Kidney epithelial cell (primary cell): Measurements from ENCODE around the gene SLC26A11. TPM values are rescaled to one million over a fixed set of nuclear protein-coding genes. Genes with fewer than 3 reads are reported as not detected.

Experiments used
- DNase-seq: peaks from one replicate; pipeline ENCODE4 v3.0.0-alpha.2; 2010; ENCODE audit warnings: low read depth
- H3K27me3 ChIP-seq: 2 replicates; pipeline ENCODE4 v1.6.0; 2011; ENCODE audit warnings: low read length; ENCODE audit not compliant: control insufficient read depth, insufficient read depth
- H3K36me3 ChIP-seq: 2 replicates; pipeline ENCODE4 v1.5.1; 2011; ENCODE audit warnings: low read length; ENCODE audit not compliant: control insufficient read depth, insufficient read depth
- H3K4me3 ChIP-seq: 2 replicates; pipeline ENCODE4 v1.5.1; 2011; ENCODE audit warnings: low read depth, mild to moderate bottlenecking, control low read depth, low read length
- total RNA-seq: library from RNA; depleted of rRNA; stranded (reverse); fragments of >200 nt; gene quantifications from 2 replicates; pipeline ENCODE4 v1.2.3, GENCODE V29; 2015
- TF ChIP-seq, protein P1 (sequence below): IDR thresholded peaks from 2 replicates; pipeline ENCODE4 v1.5.1; 2011; ENCODE audit warnings: mild to moderate bottlenecking, moderate library complexity, low read length, control low read depth, inconsistent platforms; ENCODE audit not compliant: insufficient read depth, poor library complexity, severe bottlenecking

The SLC26A11 gene
- total RNA-seq, 1 donor from 2014 or later = 19.1 TPM

DNA sequence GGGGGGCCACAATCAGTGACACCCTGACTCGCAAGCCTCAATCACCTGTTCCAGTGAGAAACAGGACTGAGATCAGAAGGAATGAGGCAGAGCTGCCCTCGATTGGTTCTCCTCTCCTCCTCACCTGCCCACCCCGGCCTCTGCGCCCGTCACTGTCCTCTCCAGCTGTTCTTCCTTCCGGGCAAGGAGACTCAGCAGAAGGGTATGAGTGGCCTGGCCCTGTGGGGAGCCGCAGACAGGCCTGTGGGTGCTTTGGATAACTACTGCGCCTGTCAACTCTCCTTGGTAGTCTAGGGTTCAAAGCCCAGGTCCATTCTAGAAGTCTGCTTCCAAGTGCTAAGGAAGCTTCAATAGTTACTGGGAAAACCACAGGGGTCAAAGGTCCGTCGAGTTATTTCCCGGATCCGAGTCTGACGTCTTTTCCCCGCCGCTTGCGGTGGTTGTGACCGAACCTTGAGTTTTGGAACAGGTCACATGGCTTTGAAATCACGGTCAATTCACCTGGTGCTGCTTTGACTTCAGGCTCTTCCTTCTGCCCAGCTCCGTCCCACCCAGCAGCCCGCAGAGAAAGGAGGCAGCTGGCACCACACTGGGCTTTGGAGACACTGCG, 42.1 kb upstream of the SLC26A11 start:
- Histone ChIP-seq H3K27me3 (peaks cover 10% of the 10 kb centered on the region), H3K4me3 (no peak overlapping the region), H3K36me3 (no peaks in the 10 kb centered on the region)
- TF ChIP-seq, protein P1, sequence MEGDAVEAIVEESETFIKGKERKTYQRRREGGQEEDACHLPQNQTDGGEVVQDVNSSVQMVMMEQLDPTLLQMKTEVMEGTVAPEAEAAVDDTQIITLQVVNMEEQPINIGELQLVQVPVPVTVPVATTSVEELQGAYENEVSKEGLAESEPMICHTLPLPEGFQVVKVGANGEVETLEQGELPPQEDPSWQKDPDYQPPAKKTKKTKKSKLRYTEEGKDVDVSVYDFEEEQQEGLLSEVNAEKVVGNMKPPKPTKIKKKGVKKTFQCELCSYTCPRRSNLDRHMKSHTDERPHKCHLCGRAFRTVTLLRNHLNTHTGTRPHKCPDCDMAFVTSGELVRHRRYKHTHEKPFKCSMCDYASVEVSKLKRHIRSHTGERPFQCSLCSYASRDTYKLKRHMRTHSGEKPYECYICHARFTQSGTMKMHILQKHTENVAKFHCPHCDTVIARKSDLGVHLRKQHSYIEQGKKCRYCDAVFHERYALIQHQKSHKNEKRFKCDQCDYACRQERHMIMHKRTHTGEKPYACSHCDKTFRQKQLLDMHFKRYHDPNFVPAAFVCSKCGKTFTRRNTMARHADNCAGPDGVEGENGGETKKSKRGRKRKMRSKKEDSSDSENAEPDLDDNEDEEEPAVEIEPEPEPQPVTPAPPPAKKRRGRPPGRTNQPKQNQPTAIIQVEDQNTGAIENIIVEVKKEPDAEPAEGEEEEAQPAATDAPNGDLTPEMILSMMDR = no peak
- no peak for DNase-seq

DNA sequence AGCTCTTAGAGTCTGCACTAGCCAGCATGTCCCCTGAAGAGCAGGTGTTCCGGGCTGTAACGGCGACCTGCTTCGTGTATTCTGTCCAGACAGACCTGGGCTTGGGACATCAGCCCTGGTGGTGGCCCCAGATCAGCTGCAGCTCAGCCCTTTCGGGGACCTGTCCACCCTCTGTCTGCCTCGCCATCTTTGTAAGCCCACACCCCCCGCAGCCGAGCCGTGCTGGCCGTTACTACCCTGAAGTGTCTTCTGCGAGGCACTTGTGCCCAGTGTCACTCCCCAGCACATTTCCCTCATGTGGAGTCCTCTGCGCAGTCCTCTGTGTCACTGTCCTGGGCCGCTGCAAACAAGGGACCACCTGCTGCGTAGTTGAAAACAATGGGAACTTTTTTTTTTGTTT, 40.0 kb upstream of the SLC26A11 start:
- DNase-seq = no peak
- Histone ChIP-seq H3K27me3 (peaks cover 18% of the 10 kb centered on the region), H3K4me3 (no peak overlapping the region), H3K36me3 (no peaks in the 10 kb centered on the region)
- TF ChIP-seq, protein P1 = no peak

DNA sequence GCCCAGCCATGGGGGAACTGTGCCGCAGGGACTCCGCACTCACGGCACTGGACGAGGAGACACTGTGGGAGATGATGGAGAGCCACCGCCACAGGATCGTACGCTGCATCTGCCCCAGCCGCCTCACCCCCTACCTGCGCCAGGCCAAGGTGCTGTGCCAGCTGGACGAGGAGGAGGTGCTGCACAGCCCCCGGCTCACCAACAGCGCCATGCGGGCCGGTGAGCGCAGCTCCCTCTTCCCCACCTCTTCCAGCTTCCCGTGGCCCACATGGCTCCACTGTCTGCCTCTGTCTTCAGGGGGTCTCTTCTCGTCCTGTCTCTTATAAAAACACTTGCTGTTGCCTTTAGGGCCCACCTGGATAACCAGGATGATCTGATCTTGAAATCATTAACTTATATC, 38.8 kb upstream of the SLC26A11 start:
- H3K27me3 ChIP-seq = peaks cover 16% of the 10 kb centered on the region
- TF ChIP-seq, protein P1 = no peak
- DNase-seq = no peak
- no peak overlapping the region for H3K4me3 ChIP-seq
- H3K36me3 ChIP-seq = no peaks in the 10 kb centered on the region

DNA sequence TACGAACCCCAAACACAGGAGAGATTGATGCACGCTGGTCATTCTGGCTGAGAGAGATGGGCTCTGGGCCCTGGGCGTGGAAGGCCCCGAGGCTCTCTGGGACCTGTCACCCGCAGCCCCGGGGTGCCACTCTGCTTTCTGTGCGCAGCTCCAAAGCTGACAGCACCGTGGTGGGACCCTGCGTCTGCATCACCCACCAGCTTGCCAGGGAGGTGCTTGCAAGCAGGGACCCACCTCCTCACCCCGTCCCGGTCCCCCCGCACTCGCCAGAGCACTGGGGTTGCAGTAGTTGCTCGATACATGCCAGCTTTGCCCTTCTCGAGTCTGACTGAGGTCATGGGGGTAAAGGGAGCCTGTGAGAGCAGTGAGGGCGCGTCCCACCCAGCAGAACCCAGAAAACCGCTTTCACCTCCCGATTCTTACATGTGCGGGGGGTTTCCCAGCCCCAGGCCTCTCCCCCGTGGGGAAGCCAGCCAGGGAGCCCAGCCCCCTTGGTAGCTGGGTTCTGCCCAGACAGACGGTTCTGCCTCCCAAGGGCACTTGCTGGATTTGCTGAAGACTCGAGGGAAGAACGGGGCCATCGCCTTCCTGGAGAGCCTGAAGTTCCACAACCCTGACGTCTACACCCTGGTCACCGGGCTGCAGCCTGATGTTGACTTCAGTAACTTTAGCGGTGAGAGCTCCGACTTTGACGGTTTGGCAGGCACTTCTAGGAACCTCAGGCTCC, 37.9 kb upstream of the SLC26A11 start:
- Histone ChIP-seq H3K27me3 (peaks cover 13% of the 10 kb centered on the region), H3K36me3 (no peaks in the 10 kb centered on the region), H3K4me3 (no peak overlapping the region)
- TF ChIP-seq, protein P1 = no peak
- DNase-seq = no peak

DNA sequence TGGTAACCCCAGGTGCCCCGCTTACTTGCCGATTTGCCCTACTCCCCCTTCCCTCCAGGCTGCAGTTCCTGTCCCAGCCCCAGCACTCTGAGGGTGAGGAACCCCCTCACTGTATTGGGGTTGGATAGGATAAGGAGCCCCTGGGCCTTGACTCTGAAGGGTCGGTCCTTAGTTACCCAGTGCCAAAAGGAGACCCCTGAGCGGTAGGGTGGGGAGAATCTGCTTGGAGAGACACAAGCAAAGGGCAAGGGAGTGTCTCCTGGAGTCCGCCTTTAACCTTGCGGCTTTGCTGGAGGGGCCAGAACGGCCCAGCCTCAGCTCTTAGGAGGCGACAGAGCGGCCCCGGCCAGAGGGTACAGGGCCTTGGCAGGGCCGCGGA, 37.4 kb upstream of the SLC26A11 start:
- H3K4me3 ChIP-seq = no peak overlapping the region
- H3K27me3 ChIP-seq = peaks cover 13% of the 10 kb centered on the region
- no peaks in the 10 kb centered on the region for H3K36me3 ChIP-seq
- DNase-seq = no peak
- TF ChIP-seq, protein P1 = no peak
